ENCODE data around the gene RPP25L.

Gene RPP25L

DNA sequence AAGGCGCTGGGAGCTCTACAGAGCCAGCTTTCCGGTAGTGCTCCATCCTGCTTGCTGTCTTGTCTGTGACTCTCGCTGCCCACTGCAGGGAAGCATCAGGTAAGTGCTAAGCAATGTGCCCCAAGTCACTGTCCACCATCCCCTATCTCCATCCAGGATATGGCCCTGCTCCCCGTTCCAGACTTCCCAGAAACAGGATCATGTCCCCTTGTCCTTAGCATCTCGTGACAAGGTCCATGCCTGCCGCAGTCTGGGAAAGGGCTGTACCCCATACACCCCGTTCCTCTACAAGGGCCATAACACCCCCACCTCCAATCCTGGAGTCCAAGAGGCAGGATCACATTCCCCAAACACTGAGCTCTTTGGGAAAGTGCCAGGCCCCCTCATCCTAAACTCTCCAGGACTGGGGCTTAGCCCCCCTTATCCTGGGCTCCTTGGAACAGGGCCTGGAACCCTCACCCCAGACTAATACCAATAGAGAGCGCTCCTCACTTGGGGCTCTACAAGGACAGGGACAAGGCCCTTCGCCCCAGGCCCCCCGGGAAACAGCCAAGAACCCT lies 566 bp downstream of the RPP25L start:
- DNase-seq (ENCODE audit: low read depth, low spot score) = peak; percentile 20

DNA sequence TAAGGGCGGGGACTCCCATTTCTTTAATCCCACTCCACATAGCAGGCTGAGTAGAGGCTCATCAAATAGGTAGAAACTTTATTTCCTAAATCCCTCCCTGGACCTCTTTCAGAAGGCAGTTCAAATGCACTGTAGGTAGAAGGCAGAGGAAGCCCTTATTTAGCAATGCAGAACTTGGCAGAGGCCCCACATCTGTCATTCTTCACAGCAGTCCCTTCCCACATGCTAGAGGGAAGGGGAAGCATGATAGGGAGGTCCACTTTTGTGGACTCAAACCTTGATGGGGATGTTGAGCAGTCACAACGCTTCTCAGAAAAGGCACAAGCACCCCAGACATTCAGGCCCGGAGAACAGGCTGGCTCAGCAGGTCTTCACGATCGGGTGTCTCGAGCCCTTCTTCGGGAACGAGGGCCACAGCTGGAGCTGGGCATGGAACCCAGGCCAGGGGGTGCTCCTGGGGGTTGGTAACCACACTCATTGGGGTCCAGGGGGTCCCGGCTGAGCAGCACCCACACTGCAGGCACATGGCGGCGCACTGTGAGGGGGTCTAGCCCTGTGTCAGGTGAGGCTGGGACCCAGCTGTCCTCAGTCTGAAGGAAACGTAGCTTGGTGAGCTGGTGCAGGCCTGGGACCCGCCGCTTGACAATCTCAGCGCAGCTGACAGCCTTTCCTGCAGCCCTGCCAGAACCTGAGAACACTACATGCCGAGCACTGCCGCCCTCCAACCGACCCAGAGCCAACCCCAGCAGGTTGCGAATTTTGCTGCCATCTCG lies 1.3 kb downstream of the RPP25L start:
- peak; percentile 28 for DNase-seq (ENCODE audit: low read depth, low spot score)

DNA sequence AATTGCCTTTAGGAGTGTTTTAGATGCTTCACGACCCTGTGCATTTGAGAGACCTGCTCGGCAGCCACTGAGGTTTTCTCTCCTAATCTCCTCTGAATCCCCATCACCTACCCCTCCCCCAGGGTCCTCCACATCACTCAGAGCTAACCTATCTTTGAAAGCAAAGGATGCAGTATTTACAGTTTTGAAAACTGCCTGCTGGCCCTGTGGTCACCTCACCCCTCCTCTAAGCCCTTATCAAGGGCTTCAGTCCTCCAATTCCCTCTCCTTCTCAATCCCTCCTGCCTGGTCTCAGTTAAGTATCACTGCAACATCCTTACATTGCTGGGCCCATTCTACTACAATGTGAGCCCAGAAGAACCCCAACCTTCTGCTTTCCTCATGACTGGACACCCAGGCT lies 4.6 kb downstream of the RPP25L start:
- no peak for DNase-seq (ENCODE audit: low read depth, low spot score)

DNA sequence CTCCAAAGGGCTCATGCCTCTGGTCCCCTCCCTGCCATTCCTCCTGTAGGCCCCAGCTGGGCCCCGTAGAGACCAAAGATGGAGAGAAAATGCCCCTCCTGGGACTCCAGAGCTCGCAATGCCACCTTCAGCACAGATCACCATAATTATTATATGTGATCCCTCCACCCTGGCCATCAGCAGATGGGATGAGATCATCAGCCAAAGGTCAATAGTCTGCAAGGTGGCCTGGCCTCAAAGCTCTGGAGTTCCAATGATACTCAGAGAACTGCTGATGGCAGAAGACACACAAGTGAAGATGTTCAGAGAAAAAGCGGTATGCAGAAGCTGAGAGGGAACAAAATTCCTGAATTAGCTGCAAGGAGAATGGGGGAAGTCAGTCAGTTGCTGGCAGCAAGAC lies 5.0 kb downstream of the RPP25L start:
- DNase-seq (ENCODE audit: low read depth, low spot score) = no peak

DNA sequence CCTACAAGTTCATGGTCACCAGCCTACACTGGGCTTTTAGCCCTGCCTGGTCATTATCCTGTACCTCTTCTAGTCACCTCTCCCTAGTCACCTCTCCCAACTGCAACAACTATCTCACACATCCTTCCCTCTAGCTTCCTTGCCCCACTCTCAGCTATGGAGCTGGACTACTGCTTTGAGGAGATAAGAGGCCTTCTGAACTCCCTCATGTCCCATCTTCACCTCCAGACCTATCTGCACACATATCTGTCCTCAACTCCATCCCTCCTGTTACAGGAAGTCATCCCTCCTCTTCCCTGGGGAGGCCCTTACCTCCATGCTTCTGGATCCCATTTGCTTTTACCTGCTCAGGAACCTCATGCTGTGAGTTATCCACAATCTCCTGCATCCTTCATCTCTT lies 5.7 kb downstream of the RPP25L start:
- DNase-seq (ENCODE audit: low read depth, low spot score) = no peak

DNA sequence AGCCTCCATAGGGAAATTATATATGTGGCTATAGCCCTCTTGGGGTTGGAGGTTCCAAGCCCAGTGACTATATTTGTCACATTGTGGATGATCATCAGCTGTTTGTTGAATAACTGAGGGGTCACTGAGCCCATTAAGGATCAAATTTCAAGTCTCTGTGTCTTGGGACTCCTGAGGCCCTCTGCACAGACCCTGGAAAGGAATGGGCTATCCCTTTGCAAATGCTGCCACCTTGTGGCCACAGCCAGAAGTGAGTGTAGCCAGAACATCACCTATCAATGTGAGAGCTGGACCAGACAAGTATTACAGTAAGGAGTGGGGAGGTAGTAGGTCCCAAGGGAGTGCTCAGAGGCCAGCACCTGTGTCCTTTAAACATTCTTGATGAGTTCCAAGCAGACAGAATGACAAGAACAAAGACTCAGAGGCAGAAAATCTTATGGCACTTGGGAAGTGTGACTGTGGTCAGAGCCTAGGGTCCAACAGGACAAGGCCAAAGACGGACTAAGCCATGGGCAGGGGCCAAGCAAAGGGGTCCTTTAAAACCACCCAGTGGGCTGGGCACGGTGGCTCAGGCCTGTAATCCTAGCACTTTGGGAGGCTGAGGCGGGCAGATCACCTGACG lies 8.2 kb downstream of the RPP25L start:
- peak; percentile 89 for DNase-seq (ENCODE audit: low read depth, low spot score)

DNA sequence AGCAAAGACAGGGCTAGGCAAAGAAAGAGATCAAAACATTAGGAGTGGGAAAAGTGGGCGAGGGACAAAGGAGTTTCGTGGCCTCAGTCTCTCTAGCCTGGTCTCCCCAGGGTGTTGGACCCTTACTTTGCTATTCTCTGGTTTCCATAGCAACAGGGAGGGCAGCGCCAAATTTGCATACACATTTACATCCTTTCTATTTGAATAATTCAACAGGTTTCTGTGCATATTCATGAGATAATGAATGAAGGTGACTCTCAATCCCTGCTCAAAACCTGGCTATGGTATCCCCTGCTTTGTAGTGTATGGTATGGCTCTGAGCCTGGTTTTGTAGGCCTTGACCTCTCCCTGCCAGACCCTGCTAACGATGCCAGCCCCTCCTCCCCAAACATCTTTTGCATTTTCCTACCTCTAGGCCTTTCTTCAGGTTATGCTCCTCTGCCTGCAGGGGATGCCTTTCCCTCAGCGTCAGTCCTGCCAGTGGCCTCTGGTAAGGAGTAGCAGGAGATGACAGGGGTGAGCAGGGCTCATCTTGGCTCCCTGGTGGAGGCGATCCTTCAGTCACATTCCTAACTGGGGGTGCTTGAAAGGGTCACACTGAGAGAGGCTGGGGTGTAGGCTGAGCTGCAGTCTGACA lies 9.8 kb downstream of the RPP25L start:
- no peak for DNase-seq (ENCODE audit: low read depth, low spot score)

DNA sequence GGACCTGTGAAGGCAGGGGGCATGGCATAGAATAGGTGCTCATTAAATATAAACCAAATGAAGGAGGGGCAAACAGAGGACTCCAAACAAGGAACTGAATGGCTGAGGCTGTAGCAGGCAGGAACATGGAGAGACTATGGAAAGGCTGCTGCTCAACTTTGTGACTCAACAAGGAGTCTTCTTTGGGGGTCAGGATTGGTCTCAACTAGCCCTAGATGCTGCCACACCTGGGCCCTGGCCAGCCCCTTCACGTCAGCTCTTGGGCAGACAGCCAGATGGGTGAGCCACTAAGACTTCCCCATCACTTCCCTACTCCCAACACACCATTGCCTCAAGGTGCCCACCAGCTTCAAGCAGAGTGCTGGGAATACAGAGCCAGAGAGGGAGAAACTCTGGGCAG lies 11.0 kb downstream of the RPP25L start:
- no peak for DNase-seq (ENCODE audit: low read depth, low spot score)

DNA sequence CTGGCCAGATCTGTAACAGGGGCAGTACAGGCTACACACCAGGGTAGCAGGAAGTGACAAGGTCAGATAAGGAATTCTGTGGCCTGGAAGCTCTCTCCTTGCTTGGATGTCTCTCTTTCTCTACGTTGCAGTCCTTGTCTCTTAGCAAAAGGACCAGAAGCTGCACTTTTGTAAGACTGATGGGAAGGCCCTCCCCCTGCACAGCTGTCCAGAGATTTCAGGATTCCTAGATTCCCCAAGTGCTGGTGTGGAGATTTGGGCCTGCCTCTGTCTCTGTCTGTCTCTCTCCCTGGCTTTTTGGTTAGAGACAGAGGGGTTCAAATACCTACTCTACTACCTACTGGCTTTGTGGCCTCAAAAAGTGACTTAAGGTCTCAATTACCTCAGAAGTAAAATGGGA lies 12.4 kb downstream of the RPP25L start:
- no peak for DNase-seq (ENCODE audit: low read depth, low spot score)

DNA sequence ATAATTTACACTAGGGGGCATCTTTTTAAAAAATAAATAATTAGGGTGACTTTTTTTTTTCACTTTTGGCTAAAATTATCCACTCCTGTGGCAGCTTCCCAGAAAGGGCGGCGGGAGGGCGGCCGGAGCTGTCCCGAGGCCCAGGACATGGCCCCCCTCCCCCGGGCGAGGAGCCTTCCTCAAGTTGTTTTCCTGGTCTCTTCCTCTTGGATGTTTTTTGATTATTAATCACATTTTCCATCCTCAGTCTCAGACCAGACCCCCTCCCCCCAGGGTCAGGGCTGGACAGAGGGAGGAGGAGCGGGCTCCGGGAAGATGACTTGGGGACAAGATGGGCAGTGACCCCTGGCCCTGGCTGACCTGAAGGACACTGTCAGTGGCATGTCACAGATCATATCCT lies 17.7 kb downstream of the RPP25L start:
- no peak for DNase-seq (ENCODE audit: low read depth, low spot score)

DNA sequence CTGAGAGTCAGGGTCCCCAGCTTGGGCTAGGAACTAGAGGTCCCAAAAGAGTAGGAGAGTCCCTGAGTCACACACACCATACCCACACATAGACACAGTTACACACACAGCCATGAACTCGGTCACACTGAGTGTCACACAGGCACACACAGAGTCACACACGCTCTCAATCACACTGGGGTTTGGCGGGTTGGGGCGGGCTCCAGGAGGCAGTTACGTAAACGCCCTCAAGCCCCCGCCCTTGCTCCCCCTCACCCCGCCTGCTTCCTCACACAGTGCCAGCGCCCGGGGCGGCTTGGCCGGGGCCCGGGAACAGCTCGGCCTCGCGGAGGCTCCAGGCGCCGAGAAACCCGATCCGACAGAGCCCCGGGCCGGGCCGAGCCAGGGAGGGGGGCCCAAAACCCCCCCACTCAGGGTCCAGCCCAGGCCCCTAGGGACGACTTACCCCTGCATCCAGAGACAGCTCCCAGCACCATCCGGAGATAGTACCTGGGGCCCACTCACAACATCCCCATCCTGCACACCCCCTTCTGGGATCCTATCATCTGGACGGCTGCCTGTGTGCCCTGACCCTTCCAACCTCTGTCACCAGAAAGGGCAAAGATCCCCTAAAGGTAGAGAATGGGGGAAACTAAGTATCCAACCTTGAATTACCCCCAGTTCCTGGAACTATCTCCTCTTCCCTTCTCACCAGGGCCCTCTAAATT lies 18.8 kb downstream of the RPP25L start:
- DNase-seq (ENCODE audit: low read depth, low spot score) = peak; percentile 58

DNA sequence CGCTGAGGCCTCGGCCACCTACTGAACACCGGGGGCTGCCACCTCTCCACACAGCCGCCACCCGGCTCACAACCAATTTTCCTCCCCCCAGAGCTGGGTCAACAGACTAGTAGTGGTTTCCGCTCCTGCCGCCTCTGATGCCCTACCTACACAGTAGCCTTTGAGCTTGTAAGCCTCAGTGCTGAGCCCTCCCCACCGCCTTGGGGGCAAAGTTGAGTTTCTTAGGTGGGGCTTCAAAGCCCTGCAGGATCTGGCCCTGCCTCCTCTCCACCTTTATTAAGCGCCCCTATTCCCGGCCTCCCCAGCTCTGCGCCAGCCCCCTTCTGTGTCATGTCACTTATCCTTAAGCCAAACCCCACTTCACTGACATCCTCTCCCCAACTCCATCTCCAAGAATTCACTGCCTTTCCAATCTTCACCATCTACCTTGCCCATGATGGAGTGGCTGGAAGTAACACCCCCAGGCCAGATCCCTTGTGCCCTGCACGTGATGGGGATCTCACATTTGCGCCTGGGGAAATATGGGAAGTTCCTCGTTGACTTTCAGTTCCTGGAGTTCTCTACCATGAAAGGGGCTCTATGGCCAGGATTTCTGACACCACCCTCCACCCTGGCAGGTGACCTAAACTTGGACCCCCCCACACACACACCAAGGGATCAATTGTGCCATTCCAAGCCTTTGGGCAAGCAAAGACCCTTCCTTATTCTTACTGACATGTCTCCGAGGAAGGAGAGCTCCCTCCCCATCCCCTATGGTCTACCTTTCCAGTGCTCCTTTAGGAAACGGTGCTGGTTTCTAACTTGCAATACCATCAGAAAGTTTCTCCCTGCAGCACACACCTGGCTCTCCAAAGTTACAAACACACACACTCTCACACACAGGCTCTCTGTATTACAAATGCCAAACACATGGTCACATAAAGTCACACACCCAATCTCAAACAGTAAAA lies 19.7 kb downstream of the RPP25L start:
- no peak for DNase-seq (ENCODE audit: low read depth, low spot score)

DNA sequence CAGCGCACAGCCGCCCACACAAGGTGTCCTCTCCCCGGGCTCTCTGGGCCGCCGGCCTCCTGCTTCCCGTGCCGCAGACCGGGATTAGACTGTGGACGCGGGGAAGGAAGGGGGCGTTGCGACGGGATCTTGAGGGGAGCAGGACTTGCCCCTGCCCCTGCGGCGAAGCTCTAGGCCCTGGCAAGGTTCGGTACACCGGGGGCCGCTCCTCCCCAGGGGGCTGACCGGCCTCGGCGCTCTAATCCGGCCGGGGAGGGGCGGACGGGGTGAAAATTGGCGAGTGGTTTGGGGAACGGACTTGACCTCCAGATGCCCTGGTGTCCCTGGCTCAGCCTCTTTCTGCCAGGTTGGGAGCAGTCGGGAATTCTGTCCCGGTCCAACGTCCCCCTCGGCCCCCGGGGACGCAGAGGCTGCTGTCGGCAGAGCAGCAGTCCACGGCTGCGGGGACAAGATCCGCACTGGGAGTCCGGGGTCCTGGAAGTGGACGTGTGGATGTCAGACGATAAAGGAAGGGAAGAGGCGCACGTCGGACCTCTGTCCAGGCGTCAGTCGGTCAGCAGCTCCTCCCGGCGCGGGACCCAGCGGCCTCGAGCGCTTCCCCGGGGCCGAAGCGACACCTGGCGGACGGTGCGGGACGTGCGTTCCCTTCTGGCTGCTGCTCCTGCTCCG lies 20.5 kb downstream of the RPP25L start:
- peak; percentile 92 for DNase-seq (ENCODE audit: low read depth, low spot score)

DNA sequence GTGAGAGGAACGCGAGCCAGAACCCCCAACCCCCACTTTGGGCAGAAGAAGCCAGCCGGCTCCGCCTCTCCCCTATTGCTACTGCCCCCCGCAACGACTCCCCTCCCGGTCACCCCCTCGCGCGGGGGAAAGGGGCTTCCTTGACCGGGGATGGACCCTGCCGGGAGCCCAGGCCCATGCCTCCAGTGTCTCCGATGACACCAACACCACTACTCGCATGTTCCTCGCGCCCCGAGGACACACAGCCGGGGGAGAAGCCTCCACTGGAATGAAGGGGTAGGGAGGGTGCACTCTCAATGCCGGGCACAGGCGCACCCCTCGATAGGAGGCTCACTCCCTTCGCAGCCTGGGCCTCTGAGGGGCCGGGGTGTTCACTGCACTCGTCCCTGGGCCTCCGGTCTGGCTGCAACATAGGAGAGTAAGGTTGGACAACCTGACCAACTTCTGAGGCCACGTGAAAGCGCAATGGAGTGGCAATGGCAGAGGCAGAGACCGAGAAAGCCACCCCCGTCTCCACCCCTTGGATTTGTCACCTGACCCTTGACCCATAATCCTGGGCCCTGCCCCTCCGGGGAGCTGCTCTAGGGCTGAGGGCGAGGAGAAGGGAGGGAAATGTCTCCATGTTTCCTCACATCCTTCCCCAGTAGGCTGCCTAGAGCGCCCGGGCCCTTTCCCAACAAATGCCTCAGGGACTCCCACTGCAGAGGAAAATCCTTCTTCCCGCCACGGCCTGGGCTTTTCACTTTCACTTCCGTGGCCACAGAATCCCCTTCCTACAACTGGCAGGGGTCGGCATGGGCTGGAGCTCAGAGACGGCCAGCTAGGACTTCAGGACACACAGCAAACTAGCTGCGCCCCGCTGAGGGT lies 21.3 kb downstream of the RPP25L start:
- DNase-seq (ENCODE audit: low read depth, low spot score) = no peak

DNA sequence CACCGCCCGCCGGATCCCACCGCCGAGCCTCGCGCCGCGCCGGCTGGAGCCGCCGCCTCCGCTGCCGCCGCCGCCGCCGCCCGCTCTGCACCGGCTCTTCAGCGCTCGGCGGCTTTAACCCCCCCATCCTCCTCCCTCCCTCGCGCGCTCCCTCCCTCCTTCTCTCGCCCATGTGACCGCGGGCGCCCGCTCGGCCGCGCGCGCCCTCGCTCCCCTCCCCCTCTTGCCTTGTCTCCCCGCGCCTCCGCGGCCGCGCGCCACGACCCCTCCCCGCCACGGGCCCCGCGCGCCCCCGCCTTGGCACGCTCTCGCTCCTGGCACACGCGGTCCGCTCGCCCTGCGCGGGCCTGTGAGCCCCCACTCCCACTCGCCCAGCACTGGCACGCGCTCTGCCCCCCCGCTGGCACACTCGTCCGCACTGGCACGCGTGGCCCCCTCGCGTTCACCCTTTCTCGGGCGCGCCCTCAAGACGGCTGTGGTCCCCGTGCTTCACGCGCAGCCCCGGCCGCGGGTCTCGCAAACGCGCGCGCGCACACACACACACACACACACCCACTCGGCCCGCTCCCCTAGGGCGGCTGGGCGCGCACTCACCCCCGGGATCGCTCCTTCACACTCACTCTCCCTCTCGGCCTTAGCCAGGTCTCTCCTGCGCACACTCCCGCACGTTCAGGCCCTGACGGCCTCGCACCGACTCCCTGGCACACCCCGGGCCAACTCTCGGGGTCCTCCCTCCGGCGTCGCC lies 22.1 kb downstream of the RPP25L start, which contains the start of gene CNTFR:
TSS of gene CNTFR (minus strand) at position 89 of the 745 bp plus-strand sequence. CDS start 20,743 bp downstream, outside the sequence.
- peak; percentile 64 for DNase-seq (ENCODE audit: low read depth, low spot score)

DNA sequence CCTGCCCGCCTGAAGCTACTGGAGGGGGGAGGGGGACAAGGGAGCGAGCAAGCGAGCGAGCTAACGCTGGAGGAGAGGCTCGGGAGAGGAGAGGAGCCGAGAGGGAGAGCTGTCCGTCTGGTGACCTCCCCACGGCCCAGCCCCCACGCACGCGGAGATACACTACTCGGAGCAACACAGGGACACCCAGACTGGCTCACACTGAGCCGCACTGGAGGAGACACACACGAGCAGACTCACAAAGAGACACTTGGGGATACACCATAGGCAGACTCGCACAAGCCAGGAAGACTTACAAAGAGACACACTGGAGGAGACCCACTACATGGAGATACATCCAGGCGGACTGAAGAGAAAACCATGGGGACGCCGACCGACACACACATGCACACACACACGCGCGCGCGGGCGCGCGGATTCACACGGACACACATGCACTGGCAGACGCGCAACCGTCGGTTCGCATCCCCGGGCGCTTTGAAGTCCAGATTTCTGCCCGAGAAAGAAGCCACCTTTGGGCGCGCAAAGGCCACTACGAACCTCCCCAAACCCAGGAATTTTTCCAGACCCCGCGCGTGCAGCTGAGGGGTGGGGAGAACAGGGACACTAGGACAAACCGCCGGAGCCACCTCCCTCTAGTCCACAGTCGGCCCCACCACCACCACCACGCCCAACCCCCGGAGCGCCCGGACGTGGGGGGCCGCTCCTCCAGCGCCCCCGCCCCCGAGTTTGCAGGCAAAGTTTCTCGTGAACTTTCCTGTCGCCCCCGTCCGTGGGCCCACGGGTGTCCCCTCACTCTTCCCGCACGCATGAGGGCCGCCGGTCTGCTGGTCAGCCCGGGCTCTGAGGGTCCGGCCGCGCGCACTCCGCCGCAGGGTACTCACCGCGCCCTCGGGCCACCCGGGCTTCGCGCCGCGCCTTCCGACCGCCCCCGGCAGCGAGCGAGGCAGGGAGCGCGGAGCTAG lies 22.9 kb downstream of the RPP25L start:
- DNase-seq (ENCODE audit: low read depth, low spot score) = peak; percentile 31

DNA sequence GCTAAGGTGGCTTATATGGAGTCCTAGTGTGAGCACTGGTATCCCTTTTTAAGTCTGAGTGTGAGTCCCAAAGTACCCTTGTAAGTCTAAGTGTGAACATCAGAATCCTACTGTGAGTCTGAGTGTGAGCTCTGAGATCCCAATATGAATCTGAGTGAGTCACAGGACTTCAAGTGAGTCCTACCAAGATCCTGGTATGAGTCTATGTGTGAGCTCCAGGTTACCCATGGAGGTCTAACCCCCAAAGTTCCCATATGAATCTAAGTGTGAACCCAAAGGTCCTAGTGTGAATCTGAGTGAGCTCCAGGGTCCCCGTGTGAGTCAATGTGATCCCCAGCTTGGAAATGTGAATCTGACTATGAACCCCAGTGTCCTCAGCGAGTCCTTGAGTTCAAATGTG lies 24.6 kb downstream of the RPP25L start:
- DNase-seq (ENCODE audit: low read depth, low spot score) = no peak
